GM23338 (cell line): ENCODE results near the gene HIVEP1. TPM values are rescaled to one million over a fixed set of nuclear protein-coding genes. Genes with fewer than 3 reads are reported as not detected.

Source experiments
- ATAC-seq: fragments of 200-7000 bp; cut with Tn5 transposase; 3 replicates; pipeline ENCODE4 v1.9.1; 2020
- DNase-seq: peaks from one replicate; pipeline ENCODE4 v3.0.0-alpha.2; 2015; ENCODE audit warnings: low spot score
- H2AFZ ChIP-seq: fragments of 200-600 bp; sonication (generic); 2 replicates; pipeline ENCODE4 v1.8.0; 2016; ENCODE audit warnings: antibody characterized with exemption, mild to moderate bottlenecking, moderate library complexity
- H3F3A ChIP-seq: fragments of 200-600 bp; sonication (generic); replicated peaks from 2 replicates; pipeline ENCODE4 v1.8.0; 2017; ENCODE audit warnings: antibody characterized with exemption, mixed run types, low read depth
- H3K27ac ChIP-seq: fragments of 200-600 bp; sonication (generic); 2 replicates; pipeline ENCODE4 v1.6.1; 2016; ENCODE audit warnings: low read depth
- H3K27me3 ChIP-seq: fragments of 200-600 bp; sonication (generic); 2 replicates; pipeline ENCODE4 v1.8.0; 2016; ENCODE audit warnings: mild to moderate bottlenecking, mixed run types, moderate library complexity; ENCODE audit not compliant: insufficient read depth
- H3K36me3 ChIP-seq: fragments of 200-600 bp; sonication (generic); 2 replicates; pipeline ENCODE4 v1.8.0; 2016; ENCODE audit warnings: mild to moderate bottlenecking; ENCODE audit not compliant: insufficient read depth
- H3K4me1 ChIP-seq: fragments of 200-600 bp; sonication (generic); 2 replicates; pipeline ENCODE4 v1.8.0; 2016; ENCODE audit warnings: mild to moderate bottlenecking, moderate library complexity; ENCODE audit not compliant: insufficient read depth
- H3K4me2 ChIP-seq: fragments of 200-600 bp; sonication (generic); 2 replicates; pipeline ENCODE4 v1.7.1; 2017; ENCODE audit warnings: mixed run types
- H3K4me3 ChIP-seq: fragments of 200-600 bp; sonication (generic); 2 replicates; pipeline ENCODE4 v1.6.1; 2016; ENCODE audit warnings: mixed run types
- H3K79me2 ChIP-seq: fragments of 200-600 bp; sonication (generic); replicated peaks from 2 replicates; pipeline ENCODE4 v1.8.0; 2017; ENCODE audit warnings: mild to moderate bottlenecking; ENCODE audit not compliant: insufficient read depth
- H3K9me2 ChIP-seq: fragments of 200-600 bp; sonication (generic); 2 replicates; pipeline ENCODE4 v1.8.0; 2017; ENCODE audit not compliant: insufficient read depth
- H4K20me1 ChIP-seq: fragments of 200-600 bp; sonication (generic); replicated peaks from 2 replicates; pipeline ENCODE4 v1.8.0; 2017; ENCODE audit warnings: mild to moderate bottlenecking; ENCODE audit not compliant: insufficient read depth
- H3K27ac Mint-ChIP-seq: 2 replicates; pipeline ENCODE4 v1.8.0; 2020; ENCODE audit warnings: inconsistent platforms, mild to moderate bottlenecking, moderate library complexity, mixed read lengths
- H3K27me3 Mint-ChIP-seq: 3 replicates; pipeline ENCODE4 v1.8.0; 2022; ENCODE audit warnings: low read depth, mild to moderate bottlenecking, moderate library complexity, mixed read lengths, inconsistent platforms; ENCODE audit not compliant: insufficient read depth, poor library complexity
- H3K36me3 Mint-ChIP-seq: 3 replicates; pipeline ENCODE4 v1.8.0; 2021; ENCODE audit warnings: low read depth, mild to moderate bottlenecking, inconsistent platforms, moderate library complexity, mixed read lengths
- H3K4me1 Mint-ChIP-seq: 3 replicates; pipeline ENCODE4 v1.8.0; 2020; ENCODE audit warnings: mild to moderate bottlenecking, inconsistent platforms, mixed read lengths
- H3K4me3 Mint-ChIP-seq: 3 replicates; pipeline ENCODE4 v1.8.0; 2021; ENCODE audit warnings: moderate library complexity, mild to moderate bottlenecking, inconsistent platforms, mixed read lengths
- H3K9me3 Mint-ChIP-seq: 3 replicates; pipeline ENCODE4 v1.8.0; 2020; ENCODE audit warnings: moderate library complexity, mild to moderate bottlenecking, inconsistent platforms, mixed read lengths
- CREB1 ChIP-seq: fragments of 250-450 bp; sonication (Bioruptor Pico); IDR thresholded peaks from 2 replicates; pipeline ENCODE4 v1.5.0; 2020; ENCODE audit warnings: low read depth, mild to moderate bottlenecking, moderate library complexity
- CTCF ChIP-seq, 2 experiments: fragments of 200-600 bp in 1 of 2; sonication (generic) in 1 of 2; conservative IDR thresholded peaks; 2 replicates each; pipeline versions ENCODE4 v1.5.1 to v1.6.1; 2016 to 2017; ENCODE audit warnings: antibody characterized with exemption in 2 of 2, low read depth in 2 of 2, mild to moderate bottlenecking in 2 of 2, moderate library complexity in 1 of 2
- ETS1 ChIP-seq: IDR thresholded peaks from 2 replicates; pipeline ENCODE4 v1.6.1; 2016; ENCODE audit warnings: antibody characterized with exemption
- EZH2phosphoT487 ChIP-seq: fragments of 200-600 bp; sonication (generic); IDR thresholded peaks from one replicate; pipeline ENCODE4 v1.8.1; 2018; ENCODE audit warnings: antibody characterized with exemption; ENCODE audit not compliant: unreplicated experiment
- STAT1 ChIP-seq: IDR thresholded peaks from one replicate; pipeline ENCODE4 v1.6.1; 2016; ENCODE audit warnings: antibody characterized with exemption; ENCODE audit not compliant: unreplicated experiment
- ZNF114 ChIP-seq: fragments of 250-450 bp; sonication (Bioruptor Pico); IDR thresholded peaks from 2 replicates; pipeline ENCODE4 v1.5.0; 2020; ENCODE audit warnings: mild to moderate bottlenecking, moderate library complexity
- polyA plus RNA-seq: library from polyadenylated mRNA; unstranded; fragments of >200 nt; fragmentation: Nextera tagmentation; extraction: Ambion mirVana; gene quantifications from 2 replicates; pipeline ENCODE4 v1.2.1, GENCODE V29; 2016
- total RNA-seq: library from RNA; depleted of rRNA; stranded (reverse); fragments of >200 nt; shearing (Covaris generic); gene quantifications from 2 replicates; pipeline ENCODE4 v1.2.3, GENCODE V29; 2014
- TF ChIP-seq, protein P1 (sequence below): fragments of 250-450 bp; sonication (Bioruptor Pico); IDR thresholded peaks from 2 replicates; pipeline ENCODE4 v1.5.0; 2020; ENCODE audit warnings: mild to moderate bottlenecking, moderate library complexity

The HIVEP1 gene
- total and polyA plus RNA-seq, 2 experiments from 2014 or later: 10.1 to 21.7 TPM

- TF ChIP-seq ETS1 (no peak), CTCF (conservative IDR thresholded peaks at IDR 0.05; ENCODE audit: low read depth in 2 of 2) (no peak), CREB1 (CRISPR knock-in tag) (no peak), STAT1 (no peak), ZNF114 (no peak)
Measured at GRCh38 chr6:12149944-12150510, 137.9 kb downstream of the HIVEP1 start (continued).

- Histone ChIP-seq H3K9me2 (no peaks in the 10 kb centered on the region), H3K36me3 (no peaks in the 10 kb centered on the region), H3K79me2 (no peaks in the 10 kb centered on the region; the same call in 1 of the 2 replicates), H2AFZ (no peak overlapping the region), H3K4me1 (no peaks in the 10 kb centered on the region), H3K4me2 (no peak overlapping the region), H4K20me1 (no peaks in the 10 kb centered on the region; the same call in 1 of the 2 replicates), H3K27ac (no peak overlapping the region), H3K4me3 (no peak overlapping the region), H3K27me3 (no peaks in the 10 kb centered on the region), H3F3A (no peaks in the 10 kb centered on the region)
- TF ChIP-seq STAT1 (no peak), CTCF (conservative IDR thresholded peaks at IDR 0.05; ENCODE audit: low read depth in 2 of 2) (peak; percentile 89 to 92)
- Mint-ChIP-seq H3K27ac (no peak overlapping the region), H3K27me3 (peaks cover 4% of the 10 kb centered on the region), H3K9me3 (no peaks in the 10 kb centered on the region), H3K36me3 (no peaks in the 10 kb centered on the region; the same call in 2 of the 3 replicates), H3K4me3 (no peak overlapping the region), H3K4me1 (peaks cover 8% of the 10 kb centered on the region; the same call in 2 of the 3 replicates)
- DNase-seq (peak; percentile 75), ATAC-seq (peak; percentile 91)
Measured at GRCh38 chr6:12150812-12151432, 138.8 kb downstream of the HIVEP1 start.

- H3F3A ChIP-seq: no peaks in the 10 kb centered on the region
- DNase-seq: no peak
- no peak for TF ChIP-seq EZH2phosphoT487
- TF ChIP-seq, protein P1, sequence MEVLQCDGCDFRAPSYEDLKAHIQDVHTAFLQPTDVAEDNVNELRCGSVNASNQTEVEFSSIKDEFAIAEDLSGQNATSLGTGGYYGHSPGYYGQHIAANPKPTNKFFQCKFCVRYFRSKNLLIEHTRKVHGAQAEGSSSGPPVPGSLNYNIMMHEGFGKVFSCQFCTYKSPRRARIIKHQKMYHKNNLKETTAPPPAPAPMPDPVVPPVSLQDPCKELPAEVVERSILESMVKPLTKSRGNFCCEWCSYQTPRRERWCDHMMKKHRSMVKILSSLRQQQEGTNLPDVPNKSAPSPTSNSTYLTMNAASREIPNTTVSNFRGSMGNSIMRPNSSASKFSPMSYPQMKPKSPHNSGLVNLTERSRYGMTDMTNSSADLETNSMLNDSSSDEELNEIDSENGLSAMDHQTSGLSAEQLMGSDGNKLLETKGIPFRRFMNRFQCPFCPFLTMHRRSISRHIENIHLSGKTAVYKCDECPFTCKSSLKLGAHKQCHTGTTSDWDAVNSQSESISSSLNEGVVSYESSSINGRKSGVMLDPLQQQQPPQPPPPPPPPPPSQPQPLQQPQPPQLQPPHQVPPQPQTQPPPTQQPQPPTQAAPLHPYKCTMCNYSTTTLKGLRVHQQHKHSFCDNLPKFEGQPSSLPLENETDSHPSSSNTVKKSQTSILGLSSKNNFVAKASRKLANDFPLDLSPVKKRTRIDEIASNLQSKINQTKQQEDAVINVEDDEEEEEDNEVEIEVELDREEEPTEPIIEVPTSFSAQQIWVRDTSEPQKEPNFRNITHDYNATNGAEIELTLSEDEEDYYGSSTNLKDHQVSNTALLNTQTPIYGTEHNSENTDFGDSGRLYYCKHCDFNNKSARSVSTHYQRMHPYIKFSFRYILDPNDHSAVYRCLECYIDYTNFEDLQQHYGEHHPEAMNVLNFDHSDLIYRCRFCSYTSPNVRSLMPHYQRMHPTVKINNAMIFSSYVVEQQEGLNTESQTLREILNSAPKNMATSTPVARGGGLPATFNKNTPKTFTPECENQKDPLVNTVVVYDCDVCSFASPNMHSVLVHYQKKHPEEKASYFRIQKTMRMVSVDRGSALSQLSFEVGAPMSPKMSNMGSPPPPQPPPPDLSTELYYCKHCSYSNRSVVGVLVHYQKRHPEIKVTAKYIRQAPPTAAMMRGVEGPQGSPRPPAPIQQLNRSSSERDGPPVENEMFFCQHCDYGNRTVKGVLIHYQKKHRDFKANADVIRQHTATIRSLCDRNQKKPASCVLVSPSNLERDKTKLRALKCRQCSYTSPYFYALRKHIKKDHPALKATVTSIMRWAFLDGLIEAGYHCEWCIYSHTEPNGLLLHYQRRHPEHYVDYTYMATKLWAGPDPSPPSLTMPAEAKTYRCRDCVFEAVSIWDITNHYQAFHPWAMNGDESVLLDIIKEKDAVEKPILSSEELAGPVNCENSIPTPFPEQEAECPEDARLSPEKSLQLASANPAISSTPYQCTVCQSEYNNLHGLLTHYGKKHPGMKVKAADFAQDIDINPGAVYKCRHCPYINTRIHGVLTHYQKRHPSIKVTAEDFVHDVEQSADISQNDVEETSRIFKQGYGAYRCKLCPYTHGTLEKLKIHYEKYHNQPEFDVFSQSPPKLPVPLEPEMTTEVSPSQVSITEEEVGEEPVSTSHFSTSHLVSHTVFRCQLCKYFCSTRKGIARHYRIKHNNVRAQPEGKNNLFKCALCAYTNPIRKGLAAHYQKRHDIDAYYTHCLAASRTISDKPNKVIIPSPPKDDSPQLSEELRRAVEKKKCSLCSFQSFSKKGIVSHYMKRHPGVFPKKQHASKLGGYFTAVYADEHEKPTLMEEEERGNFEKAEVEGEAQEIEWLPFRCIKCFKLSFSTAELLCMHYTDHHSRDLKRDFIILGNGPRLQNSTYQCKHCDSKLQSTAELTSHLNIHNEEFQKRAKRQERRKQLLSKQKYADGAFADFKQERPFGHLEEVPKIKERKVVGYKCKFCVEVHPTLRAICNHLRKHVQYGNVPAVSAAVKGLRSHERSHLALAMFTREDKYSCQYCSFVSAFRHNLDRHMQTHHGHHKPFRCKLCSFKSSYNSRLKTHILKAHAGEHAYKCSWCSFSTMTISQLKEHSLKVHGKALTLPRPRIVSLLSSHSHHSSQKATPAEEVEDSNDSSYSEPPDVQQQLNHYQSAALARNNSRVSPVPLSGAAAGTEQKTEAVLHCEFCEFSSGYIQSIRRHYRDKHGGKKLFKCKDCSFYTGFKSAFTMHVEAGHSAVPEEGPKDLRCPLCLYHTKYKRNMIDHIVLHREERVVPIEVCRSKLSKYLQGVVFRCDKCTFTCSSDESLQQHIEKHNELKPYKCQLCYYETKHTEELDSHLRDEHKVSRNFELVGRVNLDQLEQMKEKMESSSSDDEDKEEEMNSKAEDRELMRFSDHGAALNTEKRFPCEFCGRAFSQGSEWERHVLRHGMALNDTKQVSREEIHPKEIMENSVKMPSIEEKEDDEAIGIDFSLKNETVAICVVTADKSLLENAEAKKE (CRISPR knock-in tag): no peak
Measured at GRCh38 chr6:12151433-12151820, 139.3 kb downstream of the HIVEP1 start.

More at GRCh38 chr6:12151433-12151820, 139.3 kb downstream of the HIVEP1 start:
- H3K4me2 ChIP-seq: no peak overlapping the region
- no peaks in the 10 kb centered on the region; the same call in 2 of the 3 replicates for H3K36me3 Mint-ChIP-seq
- H3K27ac ChIP-seq: no peak overlapping the region
- no peak overlapping the region for H3K27ac Mint-ChIP-seq
- H2AFZ ChIP-seq: no peak overlapping the region
- H3K4me1 Mint-ChIP-seq: peaks cover 8% of the 10 kb centered on the region; the same call in 2 of the 3 replicates
- H3K36me3 ChIP-seq: no peaks in the 10 kb centered on the region
- H4K20me1 ChIP-seq: no peaks in the 10 kb centered on the region; the same call in 1 of the 2 replicates
- no peak for ATAC-seq
- H3K9me2 ChIP-seq: no peaks in the 10 kb centered on the region
- H3K27me3 ChIP-seq: no peaks in the 10 kb centered on the region
- no peak overlapping the region for H3K4me3 ChIP-seq
- H3K27me3 Mint-ChIP-seq: peaks cover 4% of the 10 kb centered on the region
- H3K4me1 ChIP-seq: no peaks in the 10 kb centered on the region
- no peak overlapping the region for H3K4me3 Mint-ChIP-seq
- H3K79me2 ChIP-seq: no peaks in the 10 kb centered on the region; the same call in 1 of the 2 replicates
- H3K9me3 Mint-ChIP-seq: no peaks in the 10 kb centered on the region
